K562 (cell line): ENCODE results near the gene VWA8. TPM values are rescaled to one million over a fixed set of nuclear protein-coding genes. Genes with fewer than 3 reads are reported as not detected.

ENCODE experiments used
- BMI1 ChIP-seq: fragments of 150-350 bp; IDR thresholded peaks from 2 replicates; pipeline ENCODE4 v1.6.1; 2014; ENCODE audit warnings: low read length
- CBFA2T3 ChIP-seq: fragments of 450-650 bp; IDR thresholded peaks from 2 replicates; pipeline ENCODE4 v1.6.1; 2017
- CCNT2 ChIP-seq: IDR thresholded peaks from 2 replicates; pipeline ENCODE4 v1.6.1; 2011; ENCODE audit warnings: borderline replicate concordance, low read depth, mild to moderate bottlenecking, moderate library complexity, mixed read lengths, low read length; ENCODE audit not compliant: insufficient read length; ENCODE audit errors: extremely low read depth
- CHAMP1 ChIP-seq: fragments of 450-650 bp; IDR thresholded peaks from 2 replicates; pipeline ENCODE4 v1.6.1; 2016; ENCODE audit warnings: mild to moderate bottlenecking
- ETV1 ChIP-seq: fragments of 450-650 bp; conservative IDR thresholded peaks from 2 replicates; pipeline ENCODE4 v1.6.1; 2016; ENCODE audit warnings: missing genetic modification characterization, control low read depth, low read depth, missing compliant biosample characterization
- ETV5 ChIP-seq: sonication (generic); formaldehyde crosslinking; IDR thresholded peaks from 2 replicates; pipeline ENCODE4 v1.4.0; 2020; ENCODE audit warnings: low read depth, mild to moderate bottlenecking, missing genetic modification reagents
- HSF4 ChIP-seq: fragments of 250-450 bp; sonication (Bioruptor Pico); IDR thresholded peaks from 2 replicates; pipeline ENCODE4 v2.1.2; 2022; ENCODE audit warnings: mild to moderate bottlenecking, moderate library complexity, borderline replicate concordance
- NR4A1 ChIP-seq, 2 experiments: fragments of 250-450 bp in 1 of 2; fragments of 450-650 bp in 1 of 2; sonication (Bioruptor Pico) in 1 of 2; IDR thresholded peaks; 2 replicates each; pipeline versions ENCODE4 v1.4.0 to v1.6.1; 2016 to 2020; ENCODE audit warnings: mild to moderate bottlenecking in 2 of 2, missing compliant biosample characterization in 1 of 2, missing genetic modification characterization in 1 of 2, moderate library complexity in 1 of 2
- NRF1 ChIP-seq, 2 experiments: fragments of 450-650 bp; IDR thresholded peaks in 1 of 2; conservative IDR thresholded peaks in 1 of 2; 2 replicates each; pipeline ENCODE4 v1.6.1; 2014; ENCODE audit warnings: mild to moderate bottlenecking in 2 of 2
- PHF20 ChIP-seq: fragments of 450-650 bp; IDR thresholded peaks from 2 replicates; pipeline ENCODE4 v1.6.1; 2018; ENCODE audit not compliant: partially characterized antibody
- PHF8 ChIP-seq: fragments of 200-600 bp; sonication (generic); IDR thresholded peaks from 2 replicates; pipeline ENCODE4 v1.6.1; 2012; ENCODE audit warnings: mixed run types, mild to moderate bottlenecking, inconsistent platforms, low read length, moderate library complexity, borderline replicate concordance
- SIN3B ChIP-seq: fragments of 450-650 bp; IDR thresholded peaks from 2 replicates; pipeline ENCODE4 v1.6.1; 2017; ENCODE audit warnings: low read depth, mild to moderate bottlenecking, moderate library complexity
- STAG1 ChIP-seq: sonication (generic); formaldehyde crosslinking; IDR thresholded peaks from 2 replicates; pipeline ENCODE4 v1.5.0; 2020; ENCODE audit warnings: missing genetic modification reagents, borderline replicate concordance
- ZFX ChIP-seq: sonication (generic); formaldehyde crosslinking; IDR thresholded peaks from 2 replicates; pipeline ENCODE4 v1.8.0; 2022; ENCODE audit warnings: mild to moderate bottlenecking, missing genetic modification reagents, moderate library complexity
- ZNF77 ChIP-seq: fragments of 250-450 bp; sonication (Bioruptor Pico); IDR thresholded peaks from 2 replicates; pipeline ENCODE4 v1.5.0; 2020
- polyA plus RNA-seq, 8 experiments: library from polyadenylated mRNA; depleted of rRNA in 4 of 8; stranded (reverse) in 5 of 8; unstranded in 3 of 8; fragments of >200 nt; fragmentation: Nextera tagmentation in 2 of 8; fragmentation: Illumina TruSeq in 1 of 8; extraction: Ambion mirVana in 2 of 8; extraction: Trizol in 1 of 8; gene quantifications; 2 replicates each; pipeline versions ENCODE4 v1.2.1 to v1.2.3, GENCODE V29; 2011 to 2014; ENCODE audit warnings: inconsistent platforms in 1 of 8, missing spikeins in 1 of 8
- total RNA-seq, 7 experiments: library from RNA; depleted of rRNA in 6 of 7; stranded (reverse); fragments of >200 nt in 6 of 7; fragmentation: Illumina TruSeq in 2 of 7; extraction: Trizol in 2 of 7; gene quantifications; 2 replicates each; pipeline versions ENCODE4 v1.2.1 to v1.2.3, GENCODE V29; 2011 to 2021; ENCODE audit warnings: low replicate concordance in 1 of 7
- TF ChIP-seq, protein P1 (sequence below): fragments of 450-650 bp; formaldehyde crosslinking; IDR thresholded peaks from 2 replicates; pipeline ENCODE4 v1.4.0; 2022; ENCODE audit warnings: mild to moderate bottlenecking, moderate library complexity
- TF ChIP-seq, protein P2 (sequence below): IDR thresholded peaks from 3 replicates; pipeline ENCODE4 v1.6.1; 2011; ENCODE audit warnings: borderline replicate concordance, mild to moderate bottlenecking, moderate library complexity; ENCODE audit not compliant: insufficient read length; ENCODE audit errors: extremely low read depth

Gene VWA8
- total and polyA plus RNA-seq, 9 of the 15 experiments (the other 6 are each of a cell fraction or from before 2014, with no cell fraction given): 2.1 to 18.5 (median 13.3) TPM

- no peak for TF ChIP-seq NR4A1 (CRISPR knock-in tag; IDR thresholded peaks at IDR 0.05)
- no peak for TF ChIP-seq NR4A1 (tag; IDR thresholded peaks at IDR 0.05)
- TF ChIP-seq ETV5 (CRISPR knock-in tag): peak; percentile 73
- no peak for TF ChIP-seq ZNF77 (CRISPR knock-in tag)
- 0 out of 2 replicates have a peak, but pooled peaks have one; percentile 24 for TF ChIP-seq STAG1
- TF ChIP-seq HSF4 (CRISPR knock-in tag): no peak
- TF ChIP-seq, protein P1, sequence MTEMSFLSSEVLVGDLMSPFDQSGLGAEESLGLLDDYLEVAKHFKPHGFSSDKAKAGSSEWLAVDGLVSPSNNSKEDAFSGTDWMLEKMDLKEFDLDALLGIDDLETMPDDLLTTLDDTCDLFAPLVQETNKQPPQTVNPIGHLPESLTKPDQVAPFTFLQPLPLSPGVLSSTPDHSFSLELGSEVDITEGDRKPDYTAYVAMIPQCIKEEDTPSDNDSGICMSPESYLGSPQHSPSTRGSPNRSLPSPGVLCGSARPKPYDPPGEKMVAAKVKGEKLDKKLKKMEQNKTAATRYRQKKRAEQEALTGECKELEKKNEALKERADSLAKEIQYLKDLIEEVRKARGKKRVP (CRISPR knock-in tag): no peak
- TF ChIP-seq, protein P2, sequence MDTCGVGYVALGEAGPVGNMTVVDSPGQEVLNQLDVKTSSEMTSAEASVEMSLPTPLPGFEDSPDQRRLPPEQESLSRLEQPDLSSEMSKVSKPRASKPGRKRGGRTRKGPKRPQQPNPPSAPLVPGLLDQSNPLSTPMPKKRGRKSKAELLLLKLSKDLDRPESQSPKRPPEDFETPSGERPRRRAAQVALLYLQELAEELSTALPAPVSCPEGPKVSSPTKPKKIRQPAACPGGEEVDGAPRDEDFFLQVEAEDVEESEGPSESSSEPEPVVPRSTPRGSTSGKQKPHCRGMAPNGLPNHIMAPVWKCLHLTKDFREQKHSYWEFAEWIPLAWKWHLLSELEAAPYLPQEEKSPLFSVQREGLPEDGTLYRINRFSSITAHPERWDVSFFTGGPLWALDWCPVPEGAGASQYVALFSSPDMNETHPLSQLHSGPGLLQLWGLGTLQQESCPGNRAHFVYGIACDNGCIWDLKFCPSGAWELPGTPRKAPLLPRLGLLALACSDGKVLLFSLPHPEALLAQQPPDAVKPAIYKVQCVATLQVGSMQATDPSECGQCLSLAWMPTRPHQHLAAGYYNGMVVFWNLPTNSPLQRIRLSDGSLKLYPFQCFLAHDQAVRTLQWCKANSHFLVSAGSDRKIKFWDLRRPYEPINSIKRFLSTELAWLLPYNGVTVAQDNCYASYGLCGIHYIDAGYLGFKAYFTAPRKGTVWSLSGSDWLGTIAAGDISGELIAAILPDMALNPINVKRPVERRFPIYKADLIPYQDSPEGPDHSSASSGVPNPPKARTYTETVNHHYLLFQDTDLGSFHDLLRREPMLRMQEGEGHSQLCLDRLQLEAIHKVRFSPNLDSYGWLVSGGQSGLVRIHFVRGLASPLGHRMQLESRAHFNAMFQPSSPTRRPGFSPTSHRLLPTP: no peak
- TF ChIP-seq ZFX (CRISPR knock-in tag): peak; percentile 96
- peak; percentile 62 for TF ChIP-seq CCNT2
- TF ChIP-seq CHAMP1: no peak
- peak; percentile 76; the same call in 1 of the 2 replicates for TF ChIP-seq PHF8
- peak; percentile 92 for TF ChIP-seq PHF20
- peak; percentile 42 to 57; a peak in 3 of 4 replicates for TF ChIP-seq NRF1 (conservative IDR thresholded peaks at IDR 0.05 in 1 of 2, IDR thresholded peaks at IDR 0.05 in 1 of 2)
- TF ChIP-seq ETV1 (tag): 0 out of 2 replicates have a peak, but pooled peaks have one; percentile 14
- no peak for TF ChIP-seq CBFA2T3
- TF ChIP-seq BMI1: no peak
- TF ChIP-seq SIN3B: peak; percentile 73
Measured at GRCh38 chr13:41960637-41961465, at the start of gene VWA8 (continued).
